Measurements from ENCODE around the gene ACCSL.

The ACCSL gene

DNA sequence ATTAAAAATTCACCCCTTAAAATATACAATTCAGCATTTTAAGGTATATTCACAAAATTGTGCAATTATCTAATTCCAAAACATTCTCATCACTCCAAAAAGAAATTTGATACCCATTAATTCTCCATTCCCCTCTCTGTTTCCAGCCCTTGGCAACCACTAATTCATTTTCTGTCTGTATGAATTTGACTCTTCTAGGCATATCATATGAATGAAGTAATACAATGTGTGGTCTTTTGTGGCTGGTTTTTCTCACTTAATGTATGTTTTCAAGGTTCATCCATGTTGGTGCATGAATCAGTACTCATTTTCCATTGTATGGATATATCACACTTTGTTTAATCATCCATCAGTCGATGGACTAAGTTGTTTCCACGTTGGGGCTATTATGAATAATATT lies 29.0 kb upstream of the ACCSL start:
- DNase-seq, result no peak

DNA sequence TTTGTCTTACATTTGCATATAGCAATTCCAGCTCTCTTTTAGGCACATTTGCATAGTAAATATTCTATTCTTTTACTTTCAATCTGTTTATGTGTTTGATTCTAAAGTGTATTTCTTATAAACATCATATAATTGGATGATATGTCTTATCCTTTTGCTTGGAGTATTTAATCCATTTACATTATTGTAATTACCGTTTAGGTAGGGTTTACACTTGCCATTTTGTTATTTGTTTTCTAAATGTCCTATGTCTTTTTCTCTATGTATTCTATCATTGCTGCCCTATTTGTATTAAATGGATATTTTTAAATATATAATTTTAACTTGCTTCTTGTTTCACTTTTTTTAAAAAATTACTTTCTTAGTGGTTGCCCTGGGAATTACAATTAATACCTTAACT lies 22.8 kb upstream of the ACCSL start:
- DNase-seq, result no peak

DNA sequence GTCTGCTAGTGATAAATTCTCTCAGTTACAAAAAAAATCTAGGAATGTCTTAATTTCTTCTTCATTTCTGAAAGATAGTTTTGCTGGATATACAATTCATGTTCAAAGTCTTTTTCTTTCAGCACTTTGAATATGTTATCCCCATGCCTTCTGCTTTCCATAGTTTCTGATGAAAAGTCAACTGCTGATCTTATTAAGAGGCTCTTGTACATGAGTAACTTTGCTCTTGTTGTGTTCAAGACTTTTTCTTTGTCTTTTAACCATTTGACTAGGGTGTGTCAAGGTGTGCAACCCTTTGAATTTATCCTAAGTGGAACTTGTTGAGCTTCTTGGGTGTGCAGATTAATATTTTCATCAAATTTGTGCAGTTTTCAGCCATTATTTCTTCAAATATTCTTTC lies 22.1 kb upstream of the ACCSL start:
- DNase-seq, result no peak

DNA sequence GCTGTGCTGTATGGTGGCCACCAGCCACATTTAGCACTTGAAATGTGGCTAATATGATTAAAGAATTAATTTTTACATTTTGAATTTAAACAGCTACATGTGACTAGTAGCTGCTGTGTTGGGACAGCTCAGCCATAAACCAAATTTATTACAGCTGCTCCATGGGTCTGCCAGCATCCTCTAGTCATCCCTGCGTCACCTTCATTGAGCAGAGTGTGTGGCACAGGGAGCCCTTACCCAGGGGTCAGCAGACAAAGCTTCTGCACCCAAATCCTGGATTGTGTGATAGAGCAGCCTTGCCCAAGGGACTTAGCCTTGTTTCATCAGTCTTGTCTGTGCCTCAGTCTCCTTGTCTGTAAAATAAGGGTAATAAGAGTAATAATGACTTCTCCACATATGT lies 19.4 kb upstream of the ACCSL start:
- DNase-seq, result no peak

DNA sequence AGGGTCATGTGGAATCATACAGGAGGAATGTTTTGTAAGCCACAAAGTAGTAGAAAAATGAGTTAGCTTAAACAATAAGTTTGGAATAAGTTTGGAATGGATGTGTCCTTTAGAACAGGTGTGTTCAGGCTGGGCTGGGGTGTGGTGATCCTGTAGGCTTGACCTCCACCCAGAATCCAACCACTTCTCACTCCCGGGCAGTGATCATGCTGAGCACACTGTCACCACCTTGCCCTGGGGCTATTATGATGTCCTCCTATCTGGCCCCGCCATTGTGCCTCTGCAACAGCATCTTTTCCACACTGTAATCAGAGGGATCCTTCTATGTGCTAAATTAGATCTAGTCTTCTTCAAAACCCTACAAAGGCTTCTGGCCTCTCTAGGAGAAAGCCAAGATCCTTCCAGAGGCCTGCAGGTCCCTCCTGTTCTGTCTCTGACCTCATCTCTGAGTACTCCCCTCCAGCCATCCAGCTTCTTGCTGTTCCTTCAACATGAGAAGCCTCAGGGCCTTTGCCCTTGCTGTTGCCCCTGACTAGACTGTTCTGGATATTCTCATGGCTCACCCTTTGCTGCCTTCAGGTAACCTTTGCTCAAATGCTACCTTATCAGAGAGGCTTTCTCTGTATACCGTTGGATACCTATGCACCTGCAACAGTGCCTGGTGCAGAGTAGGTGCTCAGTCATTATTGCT lies 18.8 kb upstream of the ACCSL start:
- no peak for DNase-seq

GRCh38 chr11:44029507-44029845 lies 18.3 kb upstream of the ACCSL start:
- no peak for DNase-seq

DNA sequence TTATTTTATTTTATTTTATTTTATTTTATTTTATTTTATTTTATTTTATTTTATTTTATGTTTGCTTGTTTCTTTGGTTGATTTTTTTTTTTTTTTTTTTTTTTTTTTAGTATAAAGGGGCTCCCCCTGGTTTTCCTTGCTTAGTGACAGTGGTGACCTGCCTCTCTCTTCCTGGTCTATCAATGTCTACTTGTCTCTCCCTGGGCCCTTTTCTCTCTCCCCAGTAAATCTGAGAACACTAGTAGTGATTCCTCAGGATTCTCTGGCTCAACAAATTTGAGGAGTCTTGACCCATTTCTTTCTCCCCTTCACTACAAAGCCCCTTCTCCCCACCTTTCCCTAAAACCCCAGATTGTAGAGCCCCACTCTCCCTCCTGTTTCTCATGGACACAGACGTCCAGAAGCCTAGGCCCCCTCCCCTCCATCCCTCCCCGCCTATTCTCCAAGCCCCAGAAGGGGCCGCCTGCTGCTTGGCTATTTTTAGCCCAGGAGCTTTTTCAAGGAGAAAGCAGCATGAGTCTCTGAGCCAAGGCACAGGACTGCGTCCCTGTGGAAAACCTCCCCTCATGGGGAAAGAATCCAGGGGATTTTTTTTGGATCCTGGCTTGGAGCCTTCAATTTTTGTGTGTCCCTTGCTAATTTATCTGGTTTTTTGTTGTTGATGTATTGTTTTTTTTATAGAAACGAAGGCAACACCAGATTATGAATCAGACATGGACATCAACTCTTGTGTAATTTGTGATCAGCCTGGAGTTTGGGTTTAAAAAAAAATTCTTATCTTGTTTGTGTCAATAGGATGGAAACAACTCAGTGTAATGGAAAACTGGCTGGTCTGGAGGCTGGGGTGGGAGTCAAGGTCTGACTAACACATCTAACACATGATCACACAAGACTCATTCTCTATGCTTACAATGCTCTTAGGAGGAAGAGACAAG lies 17.5 kb upstream of the ACCSL start:
- no peak for DNase-seq

DNA sequence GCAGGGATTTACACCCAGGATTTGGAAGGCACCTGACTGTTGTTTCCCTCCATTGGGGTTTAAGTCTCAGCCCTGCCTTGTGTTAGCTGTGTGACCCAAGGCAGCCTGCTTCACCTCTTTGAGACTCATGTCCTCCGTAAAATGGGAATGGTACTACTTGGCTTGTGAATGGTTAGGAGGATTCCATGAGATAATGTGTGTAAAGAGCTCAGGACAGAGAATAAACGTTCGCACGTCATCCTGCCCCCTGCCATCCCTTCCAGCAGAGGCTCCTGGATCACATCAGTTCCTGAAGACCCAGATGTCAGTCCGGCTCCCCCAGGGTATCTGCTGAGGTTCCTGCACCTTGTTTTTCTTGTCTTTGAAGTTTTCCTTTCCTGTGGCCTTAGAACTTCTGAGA lies 16.8 kb upstream of the ACCSL start:
- DNase-seq, result no peak

GRCh38 chr11:44031549-44031948 lies 16.2 kb upstream of the ACCSL start:
- DNase-seq, result no peak

DNA sequence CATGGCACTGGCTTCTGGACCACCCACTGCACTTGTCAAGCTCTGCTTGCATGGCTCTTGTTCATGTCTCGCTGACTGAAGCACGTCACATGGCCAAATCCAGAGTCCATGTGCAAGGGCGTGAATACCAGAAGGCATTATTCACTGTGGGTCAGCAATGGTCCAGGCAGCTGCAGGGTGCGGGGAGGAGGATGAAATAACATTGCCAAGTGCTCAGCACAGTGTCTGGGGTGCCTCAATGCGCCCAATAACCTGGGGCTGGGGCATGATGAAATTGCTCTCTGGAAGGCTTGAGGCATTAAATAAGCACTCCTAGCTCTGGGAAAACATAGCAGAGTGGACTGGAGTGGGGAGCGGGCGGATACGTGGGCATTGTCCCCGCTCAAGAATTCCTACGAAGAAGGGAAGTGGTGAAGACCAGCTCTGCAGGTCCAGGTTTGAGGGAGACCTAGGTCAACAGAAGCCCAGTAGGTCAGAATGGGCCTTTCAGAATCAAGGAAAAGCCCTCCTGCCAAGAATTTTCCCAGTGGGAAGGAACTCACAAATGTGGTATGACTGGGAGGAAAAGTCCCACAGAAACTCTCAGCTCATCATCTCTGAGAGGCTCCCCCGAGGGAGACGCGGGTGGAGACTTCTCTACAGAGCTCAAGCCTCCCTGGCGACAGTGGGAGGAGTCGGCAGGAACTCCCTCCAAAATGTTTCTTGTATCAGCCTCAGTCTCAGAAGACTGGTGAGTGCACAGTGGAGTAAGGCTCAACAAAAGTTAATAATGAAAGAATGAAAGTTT lies 15.3 kb upstream of the ACCSL start:
- no peak for DNase-seq

DNA sequence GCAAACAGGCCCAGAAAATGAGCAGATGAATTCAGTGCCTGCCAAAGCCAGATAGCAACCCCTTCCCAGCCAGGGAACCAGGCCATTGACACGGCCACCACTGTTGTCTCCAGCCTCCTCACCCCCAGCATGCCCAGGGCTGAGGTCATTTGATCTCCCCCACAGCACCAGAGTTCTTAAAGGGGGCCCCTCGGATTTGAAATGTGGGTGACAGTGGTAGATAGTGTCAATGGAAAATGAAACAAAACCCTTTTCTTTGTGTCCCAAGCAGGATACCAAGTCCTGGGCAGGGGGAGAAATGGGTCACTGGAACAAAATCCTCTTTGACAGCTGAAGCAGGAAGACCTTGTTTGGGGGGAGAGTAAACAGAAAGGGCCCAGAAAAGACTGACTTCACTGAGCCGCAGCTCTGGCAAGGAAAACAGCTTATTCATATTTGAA lies 14.3 kb upstream of the ACCSL start:
- no peak for DNase-seq

- DNase-seq, result no peak
Observed at GRCh38 chr11:44033856-44034255, 13.9 kb upstream of the ACCSL start.

DNA sequence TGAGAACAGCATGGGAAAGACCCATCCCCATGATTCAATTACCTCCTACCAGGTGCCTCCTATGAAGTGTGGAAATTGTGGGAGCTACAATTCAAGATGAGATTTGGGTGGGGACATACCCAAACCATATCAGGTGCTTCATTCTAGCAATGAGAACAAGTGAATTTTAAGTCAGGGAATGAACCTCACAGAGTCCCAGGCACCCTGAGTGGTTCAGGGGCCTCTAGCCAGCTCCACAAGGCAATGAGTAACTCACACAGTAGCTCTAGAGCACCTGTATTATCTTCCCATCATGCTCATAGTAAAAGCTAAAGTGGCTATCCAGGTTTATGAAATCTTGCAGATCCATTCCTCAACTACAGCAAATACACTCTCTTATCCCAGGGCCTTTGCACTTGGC lies 13.1 kb upstream of the ACCSL start:
- no peak for DNase-seq

- DNase-seq, result no peak
Observed at GRCh38 chr11:44036811-44037657, 10.7 kb upstream of the ACCSL start.

GRCh38 chr11:44037658-44037998 lies 10.2 kb upstream of the ACCSL start:
- no peak for DNase-seq

- DNase-seq, result no peak
Observed at GRCh38 chr11:44043157-44043556, 4.6 kb upstream of the ACCSL start.

GRCh38 chr11:44046182-44046581 lies 1.6 kb upstream of the ACCSL start:
- DNase-seq, result no peak

DNA sequence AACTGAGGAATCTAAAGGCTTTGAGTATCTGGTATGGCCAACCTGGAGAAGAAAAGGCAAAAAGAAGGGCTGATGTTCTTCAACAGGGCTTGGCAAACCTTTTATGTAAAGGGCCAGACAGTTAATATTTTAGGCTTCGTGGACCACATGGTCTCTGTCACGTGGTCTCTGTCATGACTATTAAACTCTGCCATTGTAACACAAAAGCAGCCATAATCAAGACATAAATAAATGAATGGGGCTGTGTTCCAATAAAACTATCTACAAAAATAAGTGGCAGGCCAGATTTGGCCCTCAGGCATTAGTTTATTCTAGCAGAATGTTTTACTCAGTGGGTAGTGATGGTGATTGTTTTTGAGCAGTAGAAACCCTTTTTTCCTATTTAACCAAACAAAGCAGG lies 483 bp upstream of the ACCSL start:
- DNase-seq, result no peak

- DNase-seq, result no peak
Observed at GRCh38 chr11:44049832-44050231, 2.1 kb downstream of the ACCSL start.

GRCh38 chr11:44051171-44051570 lies 3.4 kb downstream of the ACCSL start:
- no peak for DNase-seq

DNA sequence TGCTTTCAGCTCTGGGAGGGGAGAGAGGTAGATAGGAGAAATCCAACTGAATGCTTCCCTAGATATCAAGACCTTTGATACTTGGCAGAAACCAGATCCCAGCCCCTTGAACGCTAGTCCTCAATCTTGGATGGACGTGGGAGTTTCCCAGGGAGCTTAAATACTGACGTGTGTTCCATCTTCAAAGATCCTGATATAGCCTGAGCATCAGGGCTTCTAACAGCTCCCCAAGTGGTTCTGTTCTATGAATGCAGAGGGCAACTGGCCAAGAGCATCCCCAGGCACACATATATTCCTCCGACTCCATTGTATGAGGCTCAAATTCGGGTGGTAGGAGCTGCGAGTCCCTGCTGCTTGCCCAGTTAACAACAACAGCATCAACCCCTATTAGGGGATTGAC lies 9.6 kb downstream of the ACCSL start:
- no peak for DNase-seq

DNA sequence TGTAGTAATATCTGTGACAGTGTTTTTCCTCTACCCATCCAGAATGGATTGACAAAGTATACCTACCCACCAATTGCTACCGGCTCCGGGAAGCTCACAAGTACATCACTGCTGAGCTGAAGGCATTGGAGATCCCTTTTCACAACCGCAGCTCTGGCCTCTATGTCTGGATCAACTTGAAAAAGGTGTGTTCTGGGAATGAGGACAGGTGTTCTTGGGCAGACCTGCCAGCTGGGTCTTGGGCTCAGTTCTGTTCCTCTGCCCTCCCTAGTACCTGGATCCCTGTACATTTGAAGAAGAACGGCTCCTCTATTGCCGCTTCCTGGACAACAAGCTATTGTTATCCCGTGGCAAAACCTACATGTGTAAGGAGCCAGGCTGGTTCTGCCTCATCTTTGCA lies 10.5 kb downstream of the ACCSL start:
- no peak for DNase-seq

DNA sequence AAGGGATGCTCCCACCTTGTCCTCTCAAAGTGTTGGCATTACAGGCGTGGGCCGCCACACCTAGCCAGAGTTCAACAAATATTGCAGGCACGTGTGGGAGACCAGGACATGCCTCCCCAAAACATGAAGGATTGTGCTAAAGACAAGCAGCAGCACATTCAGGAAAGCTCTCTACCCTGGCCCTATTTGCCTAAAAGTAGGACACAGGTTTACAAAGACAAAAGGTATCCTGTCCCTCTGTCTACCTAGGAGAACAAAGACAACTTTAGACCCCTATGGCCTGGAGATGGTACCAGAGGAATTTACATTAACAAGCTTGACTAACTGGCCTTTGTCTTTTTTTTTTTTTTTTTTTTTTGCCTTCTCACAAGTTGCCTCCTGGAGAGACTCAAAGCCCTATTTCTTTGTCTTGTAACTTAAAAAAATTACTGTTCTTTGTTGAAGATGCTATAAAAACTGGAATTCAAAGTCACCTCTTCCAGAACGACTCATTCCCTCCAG lies 17.4 kb downstream of the ACCSL start:
- no peak for DNase-seq

All from activated CD4-positive, alpha-beta T cell treated with anti-CD3 and anti-CD28 coated beads for 1 hour (primary cell).